T-helper 2 cell treated with Interferon-gamma antibody and Interleukin-4, amounts not matched to agents 100 ng/mL and 5 ng/mL, for 36 hours (primary cell): ENCODE measurements around the gene USP9X. TPM values are rescaled to one million over a fixed set of nuclear protein-coding genes. Genes with fewer than 3 reads are reported as not detected.
"Not testable (repeated sequence)": the region's sequence is repeated elsewhere in the genome, so short reads cannot be mapped to it uniquely, and the experiment has no call there.

Source experiments
- intact Hi-C: fragments of 100-400 bp; cut with micrococcal nuclease; formaldehyde crosslinking; loops from one replicate; pipeline ENCODE4 v1.15.1; 2023
- total RNA-seq: library from RNA; stranded (reverse); gene quantifications from 2 replicates; pipeline ENCODE4 v1.2.3, GENCODE V29; 2022

The USP9X gene
- total RNA-seq, 1 donor from 2014 or later, result 40.5 TPM

GRCh38 chrX:41275661-41276609 is 190.7 kb downstream of the USP9X start:
- intact Hi-C loops, result loop anchor here (1.0 to 5.0 kb wide), 2 partner anchors 56 to 166 kb away; partner anchors contain the start of gene DDX3X

GRCh38 chrX:41276661-41277506 is 191.6 kb downstream of the USP9X start:
- intact Hi-C loops, result loop anchor here (5.0 kb wide), 1 partner anchor 55 kb away; the partner anchor contains the start of gene DDX3X

GRCh38 chrX:41282307-41282706 is 197.1 kb downstream of the USP9X start:
- intact Hi-C loops, result not testable (repeated sequence)

GRCh38 chrX:41285928-41286327 is 200.7 kb downstream of the USP9X start:
- intact Hi-C loops, result not testable (repeated sequence)

Other genes with a start within 250 kb of the USP9X start
- 242 and 249 TPM in 2 replicates for gene DDX3X, start 248.7 kb downstream of the USP9X start, total RNA-seq